Activated T-helper 1 cell treated with anti-CD3 and anti-CD28 coated beads, Interleukin-2, amount 50 U/mL, for 16 hours (primary cell): Measurements from ENCODE around the gene GPRIN2.
"Not testable (repeated sequence)": the region's sequence is repeated elsewhere in the genome, so short reads cannot be mapped to it uniquely, and the experiment has no call there.

ENCODE experiments used
- DNase-seq, 2 donors: peaks; one replicate each; pipeline ENCODE4 v3.0.0-alpha.2; 2020; ENCODE audit warnings: low read depth in 1 of 2, low spot score in 1 of 2

GPRIN2 gene

GRCh38 chr10:46522295-46523118 lies 34.0 kb downstream of the GPRIN2 start:
- DNase-seq: peak in 1 of 2 donors; percentile 1

DNA sequence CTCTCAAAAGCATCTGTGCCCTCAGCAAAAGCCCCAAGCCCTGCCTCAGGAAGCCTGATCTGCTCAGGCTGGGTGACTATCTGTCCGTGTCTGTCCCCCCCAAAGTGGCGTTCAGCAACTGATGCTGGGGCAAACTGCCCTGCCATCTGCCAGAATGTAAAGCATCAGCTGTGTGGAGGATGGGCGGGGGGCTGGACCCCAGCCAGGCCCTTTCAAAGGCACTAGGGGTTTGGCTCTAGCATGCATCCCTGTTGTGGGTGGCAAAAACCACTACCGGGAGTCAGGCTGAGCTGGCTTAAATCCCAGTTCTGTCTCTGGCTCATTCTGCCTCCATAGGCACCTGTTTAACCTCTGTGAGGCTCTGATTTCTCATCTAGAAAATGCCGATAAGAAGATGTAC lies 35.5 kb downstream of the GPRIN2 start:
- peak in 1 of 2 donors; percentile 3 for DNase-seq

GRCh38 chr10:46520381-46520780 lies 36.1 kb downstream of the GPRIN2 start:
- peak in 1 of 2 donors; percentile 3 for DNase-seq

DNA sequence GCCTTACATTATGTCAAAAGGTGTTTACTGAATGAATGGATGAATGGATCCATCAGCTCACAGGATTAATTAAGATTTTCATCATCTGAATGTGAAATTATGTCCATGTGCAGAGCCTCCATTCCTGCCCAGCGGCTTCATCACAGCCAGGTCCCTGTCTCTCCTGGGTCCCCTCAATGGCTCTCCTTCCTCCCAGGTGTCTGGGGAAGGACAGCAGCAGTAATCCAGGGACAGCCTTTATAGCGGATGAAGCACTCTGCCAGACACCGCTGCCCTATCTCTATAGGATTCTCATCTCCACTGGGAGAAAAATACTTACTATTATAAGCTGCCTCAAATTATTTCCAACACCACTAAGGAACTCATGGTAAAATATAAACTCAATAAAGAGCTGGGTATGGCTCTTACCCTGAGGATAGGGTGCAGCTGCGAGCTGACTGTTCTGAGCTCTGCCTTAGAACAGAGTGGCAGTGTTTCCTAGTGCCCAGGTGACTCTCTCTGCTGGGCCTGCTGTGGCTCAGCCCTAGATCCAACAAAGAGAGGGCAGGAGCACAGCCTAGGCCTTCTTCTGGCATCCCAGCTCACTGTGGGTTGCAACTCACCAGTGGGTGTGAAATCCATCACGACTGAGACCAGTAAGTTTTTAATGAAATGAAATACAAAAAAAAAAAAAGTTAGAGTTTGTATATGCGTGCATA lies 38.3 kb downstream of the GPRIN2 start:
- no peak for DNase-seq

- DNase-seq: no peak
Measured at GRCh38 chr10:46517541-46517940, 38.9 kb downstream of the GPRIN2 start.

- no peak for DNase-seq
Measured at GRCh38 chr10:46516660-46517416, 39.6 kb downstream of the GPRIN2 start.

- DNase-seq: no peak
Measured at GRCh38 chr10:46515793-46516192, 40.7 kb downstream of the GPRIN2 start.

DNA sequence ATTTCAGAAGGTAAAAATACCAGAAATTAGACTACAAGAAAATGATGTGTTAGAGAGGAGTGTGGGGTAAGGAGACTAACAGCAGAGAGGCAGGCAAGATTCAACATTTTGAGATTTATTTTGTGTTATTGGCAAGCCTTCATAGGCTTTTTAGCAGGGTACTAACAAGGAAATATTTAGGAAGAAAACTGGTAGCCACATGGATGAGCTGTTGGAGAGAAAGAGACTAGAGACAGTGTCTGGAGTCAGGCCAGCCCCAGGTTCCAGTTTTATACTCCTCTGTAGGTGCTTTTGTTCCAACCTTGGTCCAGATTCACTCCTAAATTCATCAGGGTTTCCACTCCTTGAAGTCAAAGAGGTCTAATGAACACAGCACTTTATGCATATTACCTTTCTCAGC lies 41.1 kb downstream of the GPRIN2 start:
- DNase-seq: no peak

GRCh38 chr10:46514899-46515298 lies 41.6 kb downstream of the GPRIN2 start:
- no peak for DNase-seq

GRCh38 chr10:46514431-46514861 lies 42.0 kb downstream of the GPRIN2 start:
- DNase-seq: no peak

DNA sequence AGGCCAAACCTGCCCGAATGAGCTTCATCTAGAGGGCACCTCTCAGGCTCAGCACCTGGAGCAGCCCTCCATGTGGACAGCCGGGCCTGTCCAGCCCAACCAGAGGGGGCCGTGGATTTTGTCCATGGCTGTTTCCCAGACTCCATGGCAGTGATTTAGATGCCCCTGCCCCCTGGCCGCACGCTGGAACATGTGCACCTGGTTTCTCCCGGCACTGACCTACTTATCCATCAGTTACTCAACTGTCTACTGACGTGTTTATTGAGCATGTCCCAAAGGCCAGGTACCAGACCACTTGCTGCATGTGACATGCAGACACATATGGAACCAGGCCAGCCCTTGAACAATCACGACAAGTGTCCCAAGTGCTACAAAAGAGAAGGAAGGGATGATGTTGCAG lies 43.1 kb downstream of the GPRIN2 start:
- DNase-seq: not testable (repeated sequence)

GRCh38 chr10:46512725-46513124 lies 43.7 kb downstream of the GPRIN2 start:
- not testable (repeated sequence) for DNase-seq

- DNase-seq: not testable (repeated sequence)
Measured at GRCh38 chr10:46512002-46512401, 44.5 kb downstream of the GPRIN2 start.
